H1 (cell line): ENCODE data around the gene LANCL1. TPM values are rescaled to one million over a fixed set of nuclear protein-coding genes. Genes with fewer than 3 reads are reported as not detected.

Experiments
- ASH2L ChIP-seq: fragments of 200-600, 300-600 bp; sonication (generic); IDR thresholded peaks from one replicate; pipeline ENCODE4 v1.7.1; 2017; ENCODE audit warnings: low read length
- CBX8 ChIP-seq: fragments of 300-800, 300-1000 bp; sonication (generic); IDR thresholded peaks from 2 replicates; pipeline ENCODE4 v1.7.1; 2016; ENCODE audit warnings: low read depth, low read length, borderline replicate concordance
- polyA plus RNA-seq, 7 experiments: library from polyadenylated mRNA; depleted of rRNA in 3 of 7; stranded (reverse) in 5 of 7; unstranded in 2 of 7; fragments of >200 nt in 5 of 7; fragments of 200-250 nt in 2 of 7; gene quantifications; 1 replicate in 5 of 7; 2 replicates in 1 of 7; 4 replicates in 1 of 7; pipeline versions ENCODE4 v1.2.1 to v1.2.3, GENCODE V29; 2011 to 2013; ENCODE audit warnings: missing spikeins in 2 of 7, mixed read lengths in 2 of 7
- total RNA-seq: library from RNA; stranded (reverse); fragmentation: NEBNext Ultra II Directional; extraction: Animal tissue kit (Norgen Biotek cat#: 25700); gene quantifications from 2 replicates; pipeline ENCODE4 v1.2.1, GENCODE V29; 2021
- TF ChIP-seq, protein P1 (sequence below): fragments of 300-600 bp; sonication (generic); IDR thresholded peaks from 2 replicates; pipeline ENCODE4 v1.7.1; 2012; ENCODE audit warnings: low read length, moderate library complexity, mild to moderate bottlenecking, inconsistent platforms; ENCODE audit not compliant: insufficient replicate concordance

LANCL1 gene
- total and polyA plus RNA-seq, 2 of the 8 experiments (the other 6 are each of a cell fraction or from before 2014, with no cell fraction given), result 26.2 to 48.7 TPM

DNA sequence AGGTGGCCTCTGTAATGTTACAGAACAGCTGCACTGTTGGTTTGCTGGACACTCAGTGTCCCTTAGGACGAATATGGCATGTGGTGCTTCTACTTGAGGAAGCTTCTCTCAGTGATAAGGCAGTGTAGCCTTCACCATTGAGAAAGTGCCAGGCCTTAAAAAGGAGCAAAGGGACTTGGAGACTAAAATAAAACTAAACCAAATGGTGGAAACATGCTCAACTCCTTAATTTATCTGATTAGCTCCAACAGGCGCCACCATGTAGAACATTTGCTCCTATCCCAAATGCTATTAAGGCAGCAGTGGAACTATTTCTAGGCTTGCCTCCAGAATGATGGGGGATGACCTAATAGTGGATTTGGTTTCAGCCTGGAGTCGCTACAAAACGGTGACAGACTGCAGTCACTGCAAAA is 84.1 kb downstream of the LANCL1 start (continued):
- TF ChIP-seq, protein P1, sequence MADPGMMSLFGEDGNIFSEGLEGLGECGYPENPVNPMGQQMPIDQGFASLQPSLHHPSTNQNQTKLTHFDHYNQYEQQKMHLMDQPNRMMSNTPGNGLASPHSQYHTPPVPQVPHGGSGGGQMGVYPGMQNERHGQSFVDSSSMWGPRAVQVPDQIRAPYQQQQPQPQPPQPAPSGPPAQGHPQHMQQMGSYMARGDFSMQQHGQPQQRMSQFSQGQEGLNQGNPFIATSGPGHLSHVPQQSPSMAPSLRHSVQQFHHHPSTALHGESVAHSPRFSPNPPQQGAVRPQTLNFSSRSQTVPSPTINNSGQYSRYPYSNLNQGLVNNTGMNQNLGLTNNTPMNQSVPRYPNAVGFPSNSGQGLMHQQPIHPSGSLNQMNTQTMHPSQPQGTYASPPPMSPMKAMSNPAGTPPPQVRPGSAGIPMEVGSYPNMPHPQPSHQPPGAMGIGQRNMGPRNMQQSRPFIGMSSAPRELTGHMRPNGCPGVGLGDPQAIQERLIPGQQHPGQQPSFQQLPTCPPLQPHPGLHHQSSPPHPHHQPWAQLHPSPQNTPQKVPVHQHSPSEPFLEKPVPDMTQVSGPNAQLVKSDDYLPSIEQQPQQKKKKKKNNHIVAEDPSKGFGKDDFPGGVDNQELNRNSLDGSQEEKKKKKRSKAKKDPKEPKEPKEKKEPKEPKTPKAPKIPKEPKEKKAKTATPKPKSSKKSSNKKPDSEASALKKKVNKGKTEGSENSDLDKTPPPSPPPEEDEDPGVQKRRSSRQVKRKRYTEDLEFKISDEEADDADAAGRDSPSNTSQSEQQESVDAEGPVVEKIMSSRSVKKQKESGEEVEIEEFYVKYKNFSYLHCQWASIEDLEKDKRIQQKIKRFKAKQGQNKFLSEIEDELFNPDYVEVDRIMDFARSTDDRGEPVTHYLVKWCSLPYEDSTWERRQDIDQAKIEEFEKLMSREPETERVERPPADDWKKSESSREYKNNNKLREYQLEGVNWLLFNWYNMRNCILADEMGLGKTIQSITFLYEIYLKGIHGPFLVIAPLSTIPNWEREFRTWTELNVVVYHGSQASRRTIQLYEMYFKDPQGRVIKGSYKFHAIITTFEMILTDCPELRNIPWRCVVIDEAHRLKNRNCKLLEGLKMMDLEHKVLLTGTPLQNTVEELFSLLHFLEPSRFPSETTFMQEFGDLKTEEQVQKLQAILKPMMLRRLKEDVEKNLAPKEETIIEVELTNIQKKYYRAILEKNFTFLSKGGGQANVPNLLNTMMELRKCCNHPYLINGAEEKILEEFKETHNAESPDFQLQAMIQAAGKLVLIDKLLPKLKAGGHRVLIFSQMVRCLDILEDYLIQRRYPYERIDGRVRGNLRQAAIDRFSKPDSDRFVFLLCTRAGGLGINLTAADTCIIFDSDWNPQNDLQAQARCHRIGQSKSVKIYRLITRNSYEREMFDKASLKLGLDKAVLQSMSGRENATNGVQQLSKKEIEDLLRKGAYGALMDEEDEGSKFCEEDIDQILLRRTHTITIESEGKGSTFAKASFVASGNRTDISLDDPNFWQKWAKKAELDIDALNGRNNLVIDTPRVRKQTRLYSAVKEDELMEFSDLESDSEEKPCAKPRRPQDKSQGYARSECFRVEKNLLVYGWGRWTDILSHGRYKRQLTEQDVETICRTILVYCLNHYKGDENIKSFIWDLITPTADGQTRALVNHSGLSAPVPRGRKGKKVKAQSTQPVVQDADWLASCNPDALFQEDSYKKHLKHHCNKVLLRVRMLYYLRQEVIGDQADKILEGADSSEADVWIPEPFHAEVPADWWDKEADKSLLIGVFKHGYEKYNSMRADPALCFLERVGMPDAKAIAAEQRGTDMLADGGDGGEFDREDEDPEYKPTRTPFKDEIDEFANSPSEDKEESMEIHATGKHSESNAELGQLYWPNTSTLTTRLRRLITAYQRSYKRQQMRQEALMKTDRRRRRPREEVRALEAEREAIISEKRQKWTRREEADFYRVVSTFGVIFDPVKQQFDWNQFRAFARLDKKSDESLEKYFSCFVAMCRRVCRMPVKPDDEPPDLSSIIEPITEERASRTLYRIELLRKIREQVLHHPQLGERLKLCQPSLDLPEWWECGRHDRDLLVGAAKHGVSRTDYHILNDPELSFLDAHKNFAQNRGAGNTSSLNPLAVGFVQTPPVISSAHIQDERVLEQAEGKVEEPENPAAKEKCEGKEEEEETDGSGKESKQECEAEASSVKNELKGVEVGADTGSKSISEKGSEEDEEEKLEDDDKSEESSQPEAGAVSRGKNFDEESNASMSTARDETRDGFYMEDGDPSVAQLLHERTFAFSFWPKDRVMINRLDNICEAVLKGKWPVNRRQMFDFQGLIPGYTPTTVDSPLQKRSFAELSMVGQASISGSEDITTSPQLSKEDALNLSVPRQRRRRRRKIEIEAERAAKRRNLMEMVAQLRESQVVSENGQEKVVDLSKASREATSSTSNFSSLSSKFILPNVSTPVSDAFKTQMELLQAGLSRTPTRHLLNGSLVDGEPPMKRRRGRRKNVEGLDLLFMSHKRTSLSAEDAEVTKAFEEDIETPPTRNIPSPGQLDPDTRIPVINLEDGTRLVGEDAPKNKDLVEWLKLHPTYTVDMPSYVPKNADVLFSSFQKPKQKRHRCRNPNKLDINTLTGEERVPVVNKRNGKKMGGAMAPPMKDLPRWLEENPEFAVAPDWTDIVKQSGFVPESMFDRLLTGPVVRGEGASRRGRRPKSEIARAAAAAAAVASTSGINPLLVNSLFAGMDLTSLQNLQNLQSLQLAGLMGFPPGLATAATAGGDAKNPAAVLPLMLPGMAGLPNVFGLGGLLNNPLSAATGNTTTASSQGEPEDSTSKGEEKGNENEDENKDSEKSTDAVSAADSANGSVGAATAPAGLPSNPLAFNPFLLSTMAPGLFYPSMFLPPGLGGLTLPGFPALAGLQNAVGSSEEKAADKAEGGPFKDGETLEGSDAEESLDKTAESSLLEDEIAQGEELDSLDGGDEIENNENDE, result no peak
- TF ChIP-seq CBX8, result no peak
- TF ChIP-seq ASH2L, result no peak
- TF ChIP-seq, all 59 proteins: peak for 0
